ENCODE data around the gene LSAMP. TPM values are rescaled to one million over a fixed set of nuclear protein-coding genes. Genes with fewer than 3 reads are reported as not detected.

Gene LSAMP
- total RNA-seq, 1 experiment from 2014 or later: not detected

DNA sequence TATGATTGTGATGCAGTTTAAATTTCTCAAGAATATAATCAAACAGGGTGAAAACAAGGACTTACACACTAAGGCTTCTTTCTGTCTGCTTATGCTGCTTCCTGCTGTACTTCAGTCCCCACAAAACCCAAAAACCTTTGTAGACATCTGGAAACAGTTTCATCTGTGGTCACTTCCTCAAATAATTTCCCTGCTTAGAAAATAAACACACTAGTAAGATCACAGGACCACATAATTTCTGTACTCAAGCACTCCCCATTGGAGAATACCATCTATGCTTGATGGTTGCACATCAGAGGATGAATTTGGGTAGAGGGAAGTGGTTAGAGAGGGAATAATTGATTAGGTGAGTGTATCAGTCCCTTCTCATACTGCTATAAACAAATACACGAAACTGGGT is 266.2 kb downstream of the LSAMP start:
- Mint-ChIP-seq H3K9me3 (ENCODE audit: unreplicated experiment) (no peaks in the 10 kb centered on the region), H3K4me1 (ENCODE audit: low read depth, unreplicated experiment) (no peaks in the 10 kb centered on the region), H3K27me3 (ENCODE audit: insufficient read depth, unreplicated experiment) (peaks cover 4% of the 10 kb centered on the region), H3K27ac (ENCODE audit: unreplicated experiment) (no peak overlapping the region), H3K4me3 (ENCODE audit: unreplicated experiment) (no peak overlapping the region), H3K36me3 (ENCODE audit: insufficient read depth, unreplicated experiment) (no peaks in the 10 kb centered on the region)
- H3K4me1 ChIP-seq: no peaks in the 10 kb centered on the region
- H3K4me3 ChIP-seq (ENCODE audit: low read depth, low read length): no peak overlapping the region
- POLR2A ChIA-PET: no interaction called here
- CTCF ChIA-PET: no interaction called here
- H3K27me3 ChIP-seq (replicated peaks; ENCODE audit: control insufficient read depth, insufficient read depth, low read length): no peaks in the 10 kb centered on the region
- intact Hi-C loops (cut with micrococcal nuclease; ENCODE audit: unreplicated experiment): no loop called here
- DNase-seq: no peak
- TF ChIP-seq, protein P1, sequence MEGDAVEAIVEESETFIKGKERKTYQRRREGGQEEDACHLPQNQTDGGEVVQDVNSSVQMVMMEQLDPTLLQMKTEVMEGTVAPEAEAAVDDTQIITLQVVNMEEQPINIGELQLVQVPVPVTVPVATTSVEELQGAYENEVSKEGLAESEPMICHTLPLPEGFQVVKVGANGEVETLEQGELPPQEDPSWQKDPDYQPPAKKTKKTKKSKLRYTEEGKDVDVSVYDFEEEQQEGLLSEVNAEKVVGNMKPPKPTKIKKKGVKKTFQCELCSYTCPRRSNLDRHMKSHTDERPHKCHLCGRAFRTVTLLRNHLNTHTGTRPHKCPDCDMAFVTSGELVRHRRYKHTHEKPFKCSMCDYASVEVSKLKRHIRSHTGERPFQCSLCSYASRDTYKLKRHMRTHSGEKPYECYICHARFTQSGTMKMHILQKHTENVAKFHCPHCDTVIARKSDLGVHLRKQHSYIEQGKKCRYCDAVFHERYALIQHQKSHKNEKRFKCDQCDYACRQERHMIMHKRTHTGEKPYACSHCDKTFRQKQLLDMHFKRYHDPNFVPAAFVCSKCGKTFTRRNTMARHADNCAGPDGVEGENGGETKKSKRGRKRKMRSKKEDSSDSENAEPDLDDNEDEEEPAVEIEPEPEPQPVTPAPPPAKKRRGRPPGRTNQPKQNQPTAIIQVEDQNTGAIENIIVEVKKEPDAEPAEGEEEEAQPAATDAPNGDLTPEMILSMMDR (IDR thresholded peaks at IDR 0.05; ENCODE audit: insufficient read depth in 1 of 2, low read depth in 1 of 2, low read length in 1 of 2, severe bottlenecking in 1 of 2, unreplicated experiment in 1 of 2): no peak
- no peaks in the 10 kb centered on the region for H3K9me3 ChIP-seq
- no peaks in the 10 kb centered on the region for H3K36me3 ChIP-seq (ENCODE audit: control insufficient read depth, insufficient read depth, low read length)
- BruUV-seq (replicated peaks): no TSS peak

DNA sequence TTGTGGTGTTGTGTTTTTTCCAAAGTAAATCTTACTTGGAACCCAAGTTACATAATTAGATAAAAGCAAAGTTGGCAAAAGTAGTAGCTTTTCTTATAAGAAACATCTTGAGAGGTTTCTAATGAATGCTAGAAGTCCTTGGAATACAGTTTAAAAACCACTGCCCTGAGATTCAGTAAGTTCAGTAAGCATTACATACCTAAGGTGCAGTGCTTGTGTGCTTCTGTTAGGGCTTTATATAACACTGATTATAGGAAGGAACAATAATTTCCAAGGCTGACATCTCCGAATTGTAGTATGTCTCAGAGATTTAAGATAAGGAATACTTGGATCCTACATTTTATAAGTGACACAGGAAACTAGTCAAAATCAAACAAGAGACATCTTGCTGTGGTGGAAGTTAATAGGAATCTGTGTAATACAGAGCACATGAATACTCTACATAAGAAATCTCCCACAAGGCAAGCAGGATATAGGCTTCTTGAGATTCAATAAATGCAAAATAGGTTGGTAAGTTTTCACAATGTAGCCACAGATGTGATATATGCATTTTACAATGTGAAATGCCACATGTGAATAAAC is 268.2 kb downstream of the LSAMP start:
- Mint-ChIP-seq H3K4me3 (ENCODE audit: unreplicated experiment) (no peak overlapping the region), H3K27ac (ENCODE audit: unreplicated experiment) (no peak overlapping the region), H3K36me3 (ENCODE audit: insufficient read depth, unreplicated experiment) (no peaks in the 10 kb centered on the region), H3K27me3 (ENCODE audit: insufficient read depth, unreplicated experiment) (peaks cover 4% of the 10 kb centered on the region), H3K4me1 (ENCODE audit: low read depth, unreplicated experiment) (no peaks in the 10 kb centered on the region), H3K9me3 (ENCODE audit: unreplicated experiment) (no peaks in the 10 kb centered on the region)
- no TSS peak for BruUV-seq (replicated peaks)
- no peaks in the 10 kb centered on the region for H3K27me3 ChIP-seq (replicated peaks; ENCODE audit: control insufficient read depth, insufficient read depth, low read length)
- intact Hi-C loops (cut with micrococcal nuclease; ENCODE audit: unreplicated experiment): no loop called here
- TF ChIP-seq, protein P1 (IDR thresholded peaks at IDR 0.05; ENCODE audit: insufficient read depth in 1 of 2, low read depth in 1 of 2, low read length in 1 of 2, severe bottlenecking in 1 of 2, unreplicated experiment in 1 of 2): no peak
- no peaks in the 10 kb centered on the region for H3K9me3 ChIP-seq
- POLR2A ChIA-PET: no interaction called here
- H3K4me1 ChIP-seq: no peaks in the 10 kb centered on the region
- H3K36me3 ChIP-seq (ENCODE audit: control insufficient read depth, insufficient read depth, low read length): no peaks in the 10 kb centered on the region
- CTCF ChIA-PET: no interaction called here
- no peak for DNase-seq
- H3K4me3 ChIP-seq (ENCODE audit: low read depth, low read length): no peak overlapping the region

DNA sequence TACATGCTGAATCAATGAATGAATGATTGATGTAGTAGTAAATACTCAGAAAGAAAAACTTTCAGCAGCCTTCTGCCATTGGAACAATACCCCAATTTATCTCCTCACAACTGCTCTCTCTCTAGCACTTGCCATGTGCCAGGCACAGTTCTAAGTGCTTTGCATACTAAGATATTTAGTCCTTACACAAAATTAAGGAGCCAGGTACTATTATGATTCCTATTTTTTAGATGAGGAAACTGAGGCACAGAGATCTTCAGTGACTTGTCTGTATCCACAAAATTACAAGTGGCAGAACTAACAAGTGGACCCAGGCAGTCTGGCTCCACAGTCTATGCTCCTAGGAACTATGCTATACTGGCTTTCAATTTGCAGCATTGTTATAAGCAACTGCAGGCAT is 279.2 kb downstream of the LSAMP start:
- intact Hi-C loops (cut with micrococcal nuclease; ENCODE audit: unreplicated experiment): no loop called here
- H3K36me3 Mint-ChIP-seq (ENCODE audit: insufficient read depth, unreplicated experiment): no peaks in the 10 kb centered on the region
- TF ChIP-seq, protein P1 (IDR thresholded peaks at IDR 0.05; ENCODE audit: insufficient read depth in 1 of 2, low read depth in 1 of 2, low read length in 1 of 2, severe bottlenecking in 1 of 2, unreplicated experiment in 1 of 2): no peak
- no peaks in the 10 kb centered on the region for H3K9me3 Mint-ChIP-seq (ENCODE audit: unreplicated experiment)
- ChIA-PET CTCF (no interaction called here), POLR2A (no interaction called here)
- Histone ChIP-seq H3K4me1 (no peaks in the 10 kb centered on the region), H3K9me3 (no peaks in the 10 kb centered on the region), H3K4me3 (ENCODE audit: low read depth, low read length) (no peak overlapping the region), H3K27me3 (replicated peaks; ENCODE audit: control insufficient read depth, insufficient read depth, low read length) (no peaks in the 10 kb centered on the region), H3K36me3 (ENCODE audit: control insufficient read depth, insufficient read depth, low read length) (no peaks in the 10 kb centered on the region)
- H3K27ac Mint-ChIP-seq (ENCODE audit: unreplicated experiment): no peak overlapping the region
- DNase-seq: no peak
- BruUV-seq (replicated peaks): no TSS peak
- H3K4me3 Mint-ChIP-seq (ENCODE audit: unreplicated experiment): no peak overlapping the region
- no peaks in the 10 kb centered on the region for H3K4me1 Mint-ChIP-seq (ENCODE audit: low read depth, unreplicated experiment)
- H3K27me3 Mint-ChIP-seq (ENCODE audit: insufficient read depth, unreplicated experiment): peaks cover 2% of the 10 kb centered on the region

All from Caco-2 (cell line).